Vagina (tissue), 2 donors: Measurements from ENCODE around the gene MYRF. TPM values are rescaled to one million over a fixed set of nuclear protein-coding genes. Genes with fewer than 3 reads are reported as not detected.

Experiments used
- DNase-seq, 2 donors: peaks; one replicate each; pipeline ENCODE4 v3.0.0-alpha.2; 2017; ENCODE audit errors: extremely low spot score in 2 of 2
- H3K27ac ChIP-seq: fragments of 200-600 bp; sonication (generic); one replicate; pipeline ENCODE4 v1.5.1; 2019
- H3K27me3 ChIP-seq: fragments of 200-600 bp; sonication (generic); one replicate; pipeline ENCODE4 v1.5.1; 2019
- H3K36me3 ChIP-seq, 2 donors: fragments of 200-600 bp; sonication (generic); one replicate each; pipeline ENCODE4 v1.5.1; 2017 to 2019
- H3K4me1 ChIP-seq: fragments of 200-600 bp; sonication (generic); one replicate; pipeline ENCODE4 v1.5.1; 2019
- H3K4me3 ChIP-seq, 2 donors: fragments of 200-600 bp; sonication (generic); 1 replicate in 1 of 2; 2 replicates in 1 of 2; pipeline ENCODE4 v1.5.1; 2016 to 2019
- H3K9me3 ChIP-seq: fragments of 200-600 bp; sonication (generic); one replicate; pipeline ENCODE4 v1.5.1; 2019
- POLR2A ChIP-seq, 2 donors: fragments of 450-650 bp; IDR thresholded peaks; one replicate each; pipeline ENCODE4 v1.6.1; 2017; ENCODE audit warnings: antibody characterized with exemption in 2 of 2, mild to moderate bottlenecking in 2 of 2, moderate library complexity in 2 of 2
- POLR2AphosphoS5 ChIP-seq, 2 donors: sonication (generic); formaldehyde crosslinking; IDR thresholded peaks; one replicate each; pipeline ENCODE4 v1.9.0; 2017; ENCODE audit warnings: antibody characterized with exemption in 2 of 2, mild to moderate bottlenecking in 2 of 2, low read depth in 1 of 2; ENCODE audit not compliant: insufficient read depth in 1 of 2
- intact Hi-C: fragments of 100-400 bp; cut with DNase I; formaldehyde crosslinking; loops from one replicate; pipeline ENCODE4 v1.15.1; 2023
- total RNA-seq: library from RNA; depleted of rRNA; stranded (reverse); fragments of >200 nt; gene quantifications from one replicate; pipeline ENCODE4 v1.2.3, GENCODE V29; 2016
- TF ChIP-seq, protein P1 (sequence below), 3 experiments: fragments of 450-650 bp in 2 of 3; fragments of 200-600 bp in 1 of 3; sonication (generic) in 1 of 3; IDR thresholded peaks; one replicate each; pipeline ENCODE4 v1.5.1; 2017 to 2019; ENCODE audit warnings: antibody characterized with exemption in 3 of 3, mild to moderate bottlenecking in 2 of 3, moderate library complexity in 2 of 3

MYRF gene
- total RNA-seq, 1 donor from 2014 or later = 0.25 TPM

DNA sequence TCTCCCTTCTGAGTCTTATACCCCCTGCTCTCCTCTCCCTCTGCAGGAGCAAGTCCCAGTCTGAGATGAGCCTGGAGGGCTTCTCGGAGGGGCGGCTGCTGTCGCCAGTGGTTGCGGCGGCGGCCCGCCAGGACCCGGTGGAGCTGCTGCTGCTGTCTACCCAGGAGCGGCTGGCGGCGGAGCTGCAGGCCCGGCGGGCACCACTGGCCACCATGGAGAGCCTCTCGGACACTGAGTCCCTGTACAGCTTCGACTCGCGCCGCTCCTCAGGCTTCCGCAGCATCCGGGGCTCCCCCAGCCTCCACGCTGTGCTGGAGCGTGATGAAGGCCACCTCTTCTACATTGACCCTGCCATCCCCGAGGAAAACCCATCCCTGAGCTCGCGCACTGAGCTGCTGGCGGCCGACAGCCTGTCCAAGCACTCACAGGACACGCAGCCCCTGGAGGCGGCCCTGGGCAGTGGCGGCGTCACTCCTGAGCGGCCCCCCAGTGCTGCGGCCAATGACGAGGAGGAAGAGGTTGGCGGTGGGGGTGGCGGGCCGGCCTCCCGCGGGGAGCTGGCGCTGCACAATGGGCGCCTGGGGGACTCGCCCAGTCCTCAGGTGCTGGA lies 8.8 kb upstream of the MYRF start:
- Histone ChIP-seq H3K36me3 (no peaks in the 10 kb centered on the region), H3K4me1 (peaks cover 4% of the 10 kb centered on the region), H3K4me3 (no peak overlapping the region), H3K27ac (no peak overlapping the region), H3K9me3 (no peaks in the 10 kb centered on the region), H3K27me3 (no peaks in the 10 kb centered on the region)
- no peak for TF ChIP-seq POLR2AphosphoS5 (IDR thresholded peaks at IDR 0.05; ENCODE audit: insufficient read depth in 1 of 2, low read depth in 1 of 2)
- TF ChIP-seq, protein P1, sequence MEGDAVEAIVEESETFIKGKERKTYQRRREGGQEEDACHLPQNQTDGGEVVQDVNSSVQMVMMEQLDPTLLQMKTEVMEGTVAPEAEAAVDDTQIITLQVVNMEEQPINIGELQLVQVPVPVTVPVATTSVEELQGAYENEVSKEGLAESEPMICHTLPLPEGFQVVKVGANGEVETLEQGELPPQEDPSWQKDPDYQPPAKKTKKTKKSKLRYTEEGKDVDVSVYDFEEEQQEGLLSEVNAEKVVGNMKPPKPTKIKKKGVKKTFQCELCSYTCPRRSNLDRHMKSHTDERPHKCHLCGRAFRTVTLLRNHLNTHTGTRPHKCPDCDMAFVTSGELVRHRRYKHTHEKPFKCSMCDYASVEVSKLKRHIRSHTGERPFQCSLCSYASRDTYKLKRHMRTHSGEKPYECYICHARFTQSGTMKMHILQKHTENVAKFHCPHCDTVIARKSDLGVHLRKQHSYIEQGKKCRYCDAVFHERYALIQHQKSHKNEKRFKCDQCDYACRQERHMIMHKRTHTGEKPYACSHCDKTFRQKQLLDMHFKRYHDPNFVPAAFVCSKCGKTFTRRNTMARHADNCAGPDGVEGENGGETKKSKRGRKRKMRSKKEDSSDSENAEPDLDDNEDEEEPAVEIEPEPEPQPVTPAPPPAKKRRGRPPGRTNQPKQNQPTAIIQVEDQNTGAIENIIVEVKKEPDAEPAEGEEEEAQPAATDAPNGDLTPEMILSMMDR (IDR thresholded peaks at IDR 0.05) = no peak
- TF ChIP-seq POLR2A (IDR thresholded peaks at IDR 0.05) = no peak
- no peak for DNase-seq
- intact Hi-C loops = no loop called here

DNA sequence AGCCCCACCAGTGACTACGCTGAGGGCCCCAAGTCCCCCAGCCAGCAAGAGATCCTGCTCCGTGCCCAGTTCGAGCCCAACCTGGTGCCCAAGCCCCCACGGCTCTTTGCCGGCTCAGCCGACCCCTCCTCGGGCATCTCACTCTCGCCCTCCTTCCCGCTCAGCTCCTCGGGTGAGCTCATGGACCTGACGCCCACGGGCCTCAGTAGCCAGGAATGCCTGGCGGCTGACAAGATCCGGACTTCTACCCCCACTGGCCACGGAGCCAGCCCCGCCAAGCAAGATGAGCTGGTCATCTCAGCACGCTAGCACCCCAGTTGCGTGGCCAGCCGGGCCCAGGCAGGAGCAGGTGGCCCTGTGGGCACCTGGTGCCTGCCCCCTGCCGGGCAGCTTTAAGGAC lies 8.3 kb upstream of the MYRF start:
- no peaks in the 10 kb centered on the region for H3K27me3 ChIP-seq
- DNase-seq = no peak
- no peaks in the 10 kb centered on the region for H3K36me3 ChIP-seq
- no peak overlapping the region for H3K4me3 ChIP-seq
- peaks cover 4% of the 10 kb centered on the region for H3K4me1 ChIP-seq
- H3K27ac ChIP-seq = no peak overlapping the region
- TF ChIP-seq, protein P1 (IDR thresholded peaks at IDR 0.05) = no peak
- TF ChIP-seq POLR2A (IDR thresholded peaks at IDR 0.05) = no peak
- TF ChIP-seq POLR2AphosphoS5 (IDR thresholded peaks at IDR 0.05; ENCODE audit: insufficient read depth in 1 of 2, low read depth in 1 of 2) = no peak
- intact Hi-C loops = no loop called here
- no peaks in the 10 kb centered on the region for H3K9me3 ChIP-seq

DNA sequence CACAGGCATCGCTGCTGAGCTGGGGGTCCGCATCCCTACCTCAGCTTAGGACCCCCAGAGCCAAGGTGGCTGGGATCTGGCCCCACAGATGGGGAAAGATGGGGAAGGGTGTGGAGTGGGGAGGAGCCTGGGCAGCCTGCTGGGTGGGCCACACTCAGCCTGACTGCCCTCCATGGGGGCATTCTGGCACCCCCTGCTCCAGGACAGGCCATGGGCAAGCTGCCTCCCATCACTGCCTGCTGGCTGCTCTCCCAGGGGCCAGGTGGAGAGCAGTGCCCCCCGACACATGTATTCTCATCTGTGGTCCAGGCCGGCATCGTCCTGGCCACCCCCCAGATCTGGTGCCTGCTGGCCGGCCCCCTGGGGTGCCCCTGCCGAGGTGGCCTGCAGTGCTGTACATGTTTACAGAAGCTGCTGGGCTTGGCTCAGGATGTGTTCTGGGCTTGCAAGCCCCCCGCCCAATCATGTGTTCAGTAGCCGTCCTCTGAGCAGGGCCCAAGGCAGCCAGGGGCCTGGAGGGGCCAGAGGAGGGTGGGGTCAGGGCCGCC lies 7.8 kb upstream of the MYRF start:
- TF ChIP-seq POLR2AphosphoS5 (IDR thresholded peaks at IDR 0.05; ENCODE audit: insufficient read depth in 1 of 2, low read depth in 1 of 2) = no peak
- TF ChIP-seq, protein P1 (IDR thresholded peaks at IDR 0.05) = no peak
- no peak for TF ChIP-seq POLR2A (IDR thresholded peaks at IDR 0.05)
- Histone ChIP-seq H3K27ac (no peak overlapping the region), H3K9me3 (no peaks in the 10 kb centered on the region), H3K36me3 (no peaks in the 10 kb centered on the region), H3K4me1 (peaks cover 4% of the 10 kb centered on the region), H3K27me3 (no peaks in the 10 kb centered on the region), H3K4me3 (no peak overlapping the region)
- intact Hi-C loops = no loop called here
- DNase-seq = no peak

DNA sequence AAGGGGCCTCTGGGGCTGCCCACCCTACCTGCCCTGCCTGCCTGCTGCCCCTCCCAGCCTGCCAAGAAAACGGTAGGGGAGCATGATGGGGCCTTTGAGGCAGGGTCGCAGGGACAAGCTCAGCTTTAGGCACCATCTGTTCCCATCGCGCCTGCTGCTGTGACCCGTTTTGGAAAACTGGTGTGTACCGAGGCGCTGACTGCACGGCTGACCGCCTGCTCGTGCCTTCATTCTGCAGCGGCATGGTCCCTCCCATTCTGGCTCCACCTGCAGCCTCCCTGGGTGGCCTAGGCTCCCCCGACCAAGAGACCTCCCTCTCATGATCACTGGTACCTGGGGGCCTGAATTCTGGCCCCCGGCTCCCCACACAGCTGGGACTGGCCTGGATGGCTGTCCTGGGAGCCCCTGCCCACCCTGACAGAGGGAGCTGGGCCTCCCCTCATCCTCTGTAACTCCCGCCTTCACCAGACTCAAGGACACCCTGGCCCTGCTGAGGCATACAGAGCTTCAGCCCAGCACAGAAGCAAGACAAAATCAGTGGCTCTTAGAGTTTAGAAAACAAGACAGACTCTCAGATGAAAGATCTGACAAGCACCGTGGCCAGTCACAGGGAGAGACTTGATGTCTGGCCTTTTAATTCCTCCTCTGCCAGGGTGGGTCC lies 6.5 kb upstream of the MYRF start:
- intact Hi-C loops = no loop called here
- DNase-seq = no peak
- Histone ChIP-seq H3K4me1 (peaks cover 4% of the 10 kb centered on the region), H3K27ac (no peak overlapping the region), H3K9me3 (no peaks in the 10 kb centered on the region), H3K36me3 (no peaks in the 10 kb centered on the region), H3K4me3 (no peak overlapping the region), H3K27me3 (no peaks in the 10 kb centered on the region)
- TF ChIP-seq POLR2A (IDR thresholded peaks at IDR 0.05) (no peak), POLR2AphosphoS5 (IDR thresholded peaks at IDR 0.05; ENCODE audit: insufficient read depth in 1 of 2, low read depth in 1 of 2) (no peak)
- TF ChIP-seq, protein P1 (IDR thresholded peaks at IDR 0.05) = no peak
